Measurements from ENCODE around the gene ELANE.
"Not testable (repeated sequence)": the region's sequence is repeated elsewhere in the genome, so short reads cannot be mapped to it uniquely, and the experiment has no call there.

The ELANE gene

DNA sequence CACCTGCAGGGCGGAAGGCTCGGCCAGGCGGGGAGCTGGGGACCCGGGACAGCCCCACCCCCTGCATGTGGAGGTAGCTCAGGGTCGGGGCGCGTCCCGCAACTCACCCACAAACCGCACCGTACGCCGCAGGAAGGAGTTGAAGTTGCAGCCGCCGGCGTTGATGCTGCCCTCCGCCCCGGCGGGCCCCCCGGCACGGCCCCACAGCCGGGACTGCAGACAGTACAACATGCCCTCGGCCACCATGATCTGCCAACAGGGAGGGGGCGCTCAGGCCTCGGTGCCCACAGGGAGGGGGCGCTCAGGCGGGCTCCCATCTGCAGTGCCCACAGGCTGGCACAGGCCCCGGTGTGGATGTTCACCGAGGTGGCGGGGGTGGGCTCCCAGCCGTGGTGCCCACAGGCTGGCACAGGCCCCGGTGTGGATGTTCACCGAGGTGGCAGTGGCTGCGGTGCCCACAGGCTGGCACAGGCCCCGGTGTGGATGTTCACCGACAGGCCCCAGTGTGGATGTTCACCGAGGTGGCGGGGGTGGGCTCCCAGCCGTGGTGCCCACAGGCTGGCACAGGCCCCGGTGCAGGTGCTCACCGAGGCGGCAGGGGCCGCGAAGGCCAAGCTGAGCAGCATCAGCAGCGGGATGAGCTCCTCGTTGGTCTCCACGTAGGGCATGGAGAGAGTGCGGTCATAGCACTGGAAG is 36.9 kb upstream of the ELANE start:
- no peak for DNase-seq (ENCODE audit: extremely low read depth, low read depth)
- TF ChIP-seq, protein P1, sequence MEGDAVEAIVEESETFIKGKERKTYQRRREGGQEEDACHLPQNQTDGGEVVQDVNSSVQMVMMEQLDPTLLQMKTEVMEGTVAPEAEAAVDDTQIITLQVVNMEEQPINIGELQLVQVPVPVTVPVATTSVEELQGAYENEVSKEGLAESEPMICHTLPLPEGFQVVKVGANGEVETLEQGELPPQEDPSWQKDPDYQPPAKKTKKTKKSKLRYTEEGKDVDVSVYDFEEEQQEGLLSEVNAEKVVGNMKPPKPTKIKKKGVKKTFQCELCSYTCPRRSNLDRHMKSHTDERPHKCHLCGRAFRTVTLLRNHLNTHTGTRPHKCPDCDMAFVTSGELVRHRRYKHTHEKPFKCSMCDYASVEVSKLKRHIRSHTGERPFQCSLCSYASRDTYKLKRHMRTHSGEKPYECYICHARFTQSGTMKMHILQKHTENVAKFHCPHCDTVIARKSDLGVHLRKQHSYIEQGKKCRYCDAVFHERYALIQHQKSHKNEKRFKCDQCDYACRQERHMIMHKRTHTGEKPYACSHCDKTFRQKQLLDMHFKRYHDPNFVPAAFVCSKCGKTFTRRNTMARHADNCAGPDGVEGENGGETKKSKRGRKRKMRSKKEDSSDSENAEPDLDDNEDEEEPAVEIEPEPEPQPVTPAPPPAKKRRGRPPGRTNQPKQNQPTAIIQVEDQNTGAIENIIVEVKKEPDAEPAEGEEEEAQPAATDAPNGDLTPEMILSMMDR (IDR thresholded peaks at IDR 0.05; ENCODE audit: low read depth, low read length, missing control alignments) = no peak
- no peak overlapping the region for H3K4me3 ChIP-seq (replicated peaks; ENCODE audit: low read depth, low read length)

DNA sequence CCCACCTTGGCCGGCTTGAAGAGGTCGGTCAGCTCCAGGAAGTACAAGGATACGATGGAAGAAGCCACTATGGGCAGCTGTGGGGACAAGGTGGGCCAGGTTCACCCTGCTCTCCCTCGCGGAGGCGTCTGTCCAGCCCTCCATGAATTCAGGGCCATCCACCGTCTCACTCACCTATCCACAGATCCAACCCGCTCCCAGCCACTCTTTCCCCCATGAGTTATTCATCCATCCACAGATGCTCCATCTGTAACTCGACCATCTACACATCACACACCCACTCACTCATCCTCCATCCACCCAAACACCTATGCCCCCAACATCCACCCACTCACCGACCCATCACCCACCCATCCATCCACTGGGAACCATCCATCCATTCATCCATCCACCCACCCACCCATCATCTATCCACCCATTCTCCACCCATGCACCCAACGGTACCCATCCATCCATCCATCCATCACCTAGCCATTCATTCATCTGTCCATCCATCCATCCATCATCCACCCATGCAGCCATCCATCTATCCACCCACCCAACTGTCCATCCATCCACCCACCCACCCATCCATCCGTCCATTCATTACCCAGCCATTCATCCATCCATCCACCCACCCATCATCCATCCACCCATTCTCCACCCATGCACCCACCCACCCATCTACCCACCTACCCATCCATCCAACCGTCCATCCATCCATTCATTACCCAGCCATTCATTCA is 36.2 kb upstream of the ELANE start:
- TF ChIP-seq, protein P1 (IDR thresholded peaks at IDR 0.05; ENCODE audit: low read depth, low read length, missing control alignments) = no peak
- DNase-seq (ENCODE audit: extremely low read depth, low read depth) = no peak
- H3K4me3 ChIP-seq (replicated peaks; ENCODE audit: low read depth, low read length) = no peak overlapping the region

DNA sequence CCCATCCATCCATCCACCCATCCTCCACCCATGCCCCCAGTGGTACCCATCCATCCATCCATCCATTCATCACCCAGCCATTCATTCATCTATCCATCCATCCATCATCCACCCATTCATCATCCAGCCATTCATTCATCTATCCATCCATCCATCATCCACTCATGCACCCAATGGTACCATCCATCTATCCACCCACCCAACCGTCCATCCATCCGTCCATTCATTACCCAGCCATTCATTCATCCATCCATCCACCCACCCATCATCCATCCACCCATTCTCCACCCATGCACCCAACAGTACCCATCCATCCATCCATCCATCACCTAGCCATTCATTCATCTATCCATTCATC is 35.6 kb upstream of the ELANE start:
- no peak for DNase-seq (ENCODE audit: extremely low read depth, low read depth)

DNA sequence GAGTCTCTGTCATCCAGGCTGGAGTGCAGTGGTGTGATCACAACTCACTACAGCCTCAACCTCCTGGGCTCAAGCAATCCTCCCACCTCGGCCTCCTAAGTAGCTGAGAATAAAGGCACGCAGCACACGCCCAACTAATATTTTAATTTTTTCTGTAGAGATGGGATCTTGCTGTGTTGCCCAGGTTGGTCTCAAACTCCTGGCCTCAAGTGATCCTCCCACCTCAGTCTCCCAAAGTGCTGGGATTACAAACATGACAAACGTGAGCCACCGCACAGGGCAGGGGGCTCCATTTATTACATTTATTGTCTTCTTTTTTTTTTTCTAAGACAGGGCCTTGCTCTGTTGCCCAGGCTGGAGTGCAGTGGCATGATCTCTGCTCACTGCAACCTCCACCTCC is 31.9 kb upstream of the ELANE start:
- DNase-seq (ENCODE audit: extremely low read depth, low read depth); H3K4me3 ChIP-seq (replicated peaks; ENCODE audit: low read depth, low read length): not testable (repeated sequence)

More for the DNA sequence above, 35.6 kb upstream of the ELANE start:
- TF ChIP-seq, protein P1 (IDR thresholded peaks at IDR 0.05; ENCODE audit: low read depth, low read length, missing control alignments) = no peak
- H3K4me3 ChIP-seq (replicated peaks; ENCODE audit: low read depth, low read length) = no peak overlapping the region

DNA sequence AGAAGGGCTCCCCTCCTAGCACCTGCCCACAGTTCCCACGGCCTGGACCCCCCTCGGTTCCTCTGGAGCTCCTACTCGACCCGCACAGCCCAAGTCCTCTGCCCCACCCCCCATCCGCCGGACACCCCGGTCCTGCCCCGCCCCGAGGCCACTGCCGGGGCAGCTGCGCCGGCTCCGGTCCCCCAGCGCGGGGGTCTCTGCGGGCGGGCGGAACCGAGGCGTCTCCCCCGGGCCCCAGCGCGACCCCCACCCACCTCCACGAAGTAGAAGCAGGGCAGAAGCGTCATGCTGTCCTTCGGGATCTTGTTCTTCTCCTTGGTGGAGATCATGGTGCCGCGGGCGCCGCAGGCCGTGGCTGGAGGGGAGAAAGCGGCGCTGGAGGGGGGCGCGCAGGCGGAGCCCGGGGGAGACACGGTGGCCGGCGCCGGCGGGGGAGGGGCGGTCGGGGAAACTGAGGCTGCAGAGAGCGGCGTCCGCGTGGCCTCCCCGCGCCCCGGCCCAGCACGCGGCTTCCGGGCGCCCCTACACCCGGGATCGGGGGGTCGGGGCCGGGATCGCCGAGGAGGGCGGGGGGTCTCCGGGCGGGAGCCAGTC is 30.8 kb upstream of the ELANE start:
- H3K4me3 ChIP-seq (replicated peaks; ENCODE audit: low read depth, low read length) = peak overlapping the region; percentile 9; the same call in 1 of the 2 replicates
- TF ChIP-seq, protein P1 (IDR thresholded peaks at IDR 0.05; ENCODE audit: low read depth, low read length, missing control alignments) = no peak
- DNase-seq (ENCODE audit: extremely low read depth, low read depth) = no peak

DNA sequence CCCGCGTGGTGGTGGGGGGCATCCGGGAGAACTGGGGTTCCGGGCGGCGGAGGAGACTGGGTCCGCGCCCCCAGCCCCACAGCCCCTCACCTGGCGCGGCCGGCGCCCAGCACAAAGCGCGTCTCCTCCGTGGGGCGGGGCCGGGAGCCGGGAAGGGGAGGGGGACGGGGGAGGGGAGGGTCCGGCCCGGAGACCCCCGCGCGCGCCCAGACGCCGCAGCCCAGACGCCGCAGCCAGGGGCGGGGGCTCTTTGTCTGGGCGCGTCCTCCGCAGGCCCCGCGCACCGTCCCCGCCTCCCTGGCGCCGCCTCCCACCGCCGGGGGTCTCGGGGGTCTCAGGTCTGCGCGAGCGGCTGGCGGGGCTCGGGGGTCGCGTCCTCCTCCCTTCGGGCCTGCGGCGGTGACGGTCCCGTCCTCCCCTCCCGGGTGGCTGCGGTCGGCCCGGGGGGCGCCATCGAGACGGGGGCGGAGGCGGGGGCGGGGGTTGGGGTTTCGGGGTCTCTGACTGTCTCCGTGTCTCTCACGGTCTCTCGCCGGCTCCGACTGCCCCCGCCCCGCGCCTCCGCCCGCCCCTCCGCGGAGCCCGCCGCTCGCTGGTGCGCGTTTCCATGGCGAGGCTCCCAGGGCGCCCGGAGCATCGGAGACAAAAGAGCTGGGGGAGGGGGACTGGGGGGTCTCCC is 30.1 kb upstream of the ELANE start, which contains the start of gene PLPPR3:
Gene PLPPR3, minus strand, starts transcription at position 131 of the 679 bp plus-strand sequence. CDS start 396 bp downstream, outside the sequence.
- DNase-seq (ENCODE audit: extremely low read depth, low read depth) = no peak

More for the DNA sequence above, 30.1 kb upstream of the ELANE start, which contains the start of gene PLPPR3:
- peak within 1 kb of the TSS; percentile 9; the same call in 1 of the 2 replicates for H3K4me3 ChIP-seq (replicated peaks; ENCODE audit: low read depth, low read length)
- TF ChIP-seq, protein P1 (IDR thresholded peaks at IDR 0.05; ENCODE audit: low read depth, low read length, missing control alignments) = no peak
